Common myeloid progenitor, CD34-positive (primary cell): Measurements from ENCODE around the gene NUP85.
"Not testable (repeated sequence)": the region's sequence is repeated elsewhere in the genome, so short reads cannot be mapped to it uniquely, and the experiment has no call there.

ENCODE experiments used
- CTCF ChIA-PET: fragments of 350-600 bp; sonication (Branson Sonifier 250); formaldehyde crosslinking; loops from one replicate; lab custom pipeline; 2021; ENCODE audit warnings: antibody characterized with exemption; lab: Charles Lee
- POLR2A ChIA-PET: fragments of 350-600 bp; sonication (Branson Sonifier 250); formaldehyde crosslinking; loops from one replicate; lab custom pipeline; 2021; ENCODE audit warnings: antibody characterized with exemption; lab: Charles Lee
- DNase-seq, 3 donors: peaks; one replicate each; pipeline versions ENCODE4 v3.0.0 to v3.0.0-alpha.2; 2013
- H3K27ac ChIP-seq, 2 experiments: 1 replicate in 1 of 2; 2 replicates in 1 of 2; pipeline ENCODE4 v1.7.0; 2013; ENCODE audit warnings: inconsistent platforms in 2 of 2, low read length in 2 of 2, mild to moderate bottlenecking in 2 of 2, low read depth in 1 of 2, moderate library complexity in 1 of 2; ENCODE audit not compliant: severe bottlenecking in 2 of 2, insufficient read depth in 1 of 2, poor library complexity in 1 of 2
- H3K27me3 ChIP-seq, 5 experiments: replicated peaks in 2 of 5; 1 replicate in 3 of 5; 2 replicates in 2 of 5; pipeline versions ENCODE4 v1.6.1 to v1.7.0; 2013; ENCODE audit warnings: low read length in 4 of 5, mild to moderate bottlenecking in 2 of 5, moderate library complexity in 2 of 5, inconsistent platforms in 1 of 5; ENCODE audit not compliant: insufficient read depth in 5 of 5, control insufficient read depth in 4 of 5
- H3K36me3 ChIP-seq, 4 experiments: 1 replicate in 2 of 4; 2 replicates in 2 of 4; pipeline versions ENCODE4 v1.6.1 to v1.7.0; 2013; ENCODE audit warnings: low read length in 3 of 4, control low read depth in 1 of 4, mild to moderate bottlenecking in 1 of 4; ENCODE audit not compliant: control insufficient read depth in 4 of 4, insufficient read depth in 4 of 4
- H3K4me1 ChIP-seq, 4 experiments: 1 replicate in 3 of 4; 2 replicates in 1 of 4; pipeline versions ENCODE4 v1.6.1 to v1.7.1; 2013; ENCODE audit warnings: low read length in 3 of 4, mild to moderate bottlenecking in 3 of 4, control low read depth in 1 of 4, inconsistent platforms in 1 of 4, moderate library complexity in 1 of 4; ENCODE audit not compliant: control insufficient read depth in 4 of 4, insufficient read depth in 4 of 4; ENCODE audit errors: control extremely low read depth in 1 of 4
- H3K4me3 ChIP-seq, 7 experiments: 1 replicate in 4 of 7; 2 replicates in 3 of 7; pipeline versions ENCODE4 v1.5.1 to v1.7.0; 2013; ENCODE audit warnings: mild to moderate bottlenecking in 7 of 7, low read length in 6 of 7, moderate library complexity in 6 of 7, inconsistent platforms in 2 of 7, low read depth in 2 of 7, control low read depth in 1 of 7; ENCODE audit not compliant: insufficient read depth in 4 of 7, control insufficient read depth in 1 of 7; ENCODE audit errors: extremely low read depth in 1 of 7
- H3K9me3 ChIP-seq, 5 experiments: 1 replicate in 4 of 5; 2 replicates in 1 of 5; pipeline versions ENCODE4 v1.6.1 to v1.7.1; 2013; ENCODE audit warnings: low read length in 4 of 5, mild to moderate bottlenecking in 2 of 5, inconsistent platforms in 1 of 5, low read depth in 1 of 5, moderate library complexity in 1 of 5; ENCODE audit not compliant: control insufficient read depth in 4 of 5, insufficient read depth in 2 of 5; ENCODE audit errors: control extremely low read depth in 1 of 5
- WGBS: methylation state at CpG from one replicate; pipeline ENCODE4 v1.1.5; 2013; ENCODE audit not compliant: insufficient coverage; 5-methylcytosine and 5-hydroxymethylcytosine counted together

Gene NUP85

GRCh38 chr17:75280189-75280588 is 74.7 kb downstream of the NUP85 start:
- H3K4me1 ChIP-seq, H3K27ac ChIP-seq, H3K4me3 ChIP-seq, H3K9me3 ChIP-seq, DNase-seq, H3K27me3 ChIP-seq, CTCF ChIA-PET, POLR2A ChIA-PET: not testable (repeated sequence)
- WGBS: 90% methylated on average over 2 of the region's 4 CpGs
- H3K36me3 ChIP-seq: peaks cover 5 to 54% (median 34%) of the 10 kb centered on the region in 4 experiments

GRCh38 chr17:75285123-75285522 is 79.6 kb downstream of the NUP85 start:
- Histone ChIP-seq H3K4me1 (peaks cover 6 to 26% (median 11%) of the 10 kb centered on the region in 4 experiments), H3K9me3 (no peaks in the 10 kb centered on the region), H3K27ac (no peak overlapping the region), H3K27me3 (no peaks in the 10 kb centered on the region), H3K4me3 (no peak overlapping the region), H3K36me3 (peaks cover 6 to 50% (median 29%) of the 10 kb centered on the region in 4 experiments)
- CTCF ChIA-PET: interaction anchor here (0.6 to 2.3 kb wide), 5 partner anchors 9 to 127 kb away, joined by 3 to 10 read pairs (median 3); partner anchors contain the start of gene MIF4GD
- DNase-seq: no peak
- WGBS: 95% methylated on average over 6 of the region's 6 CpGs
- POLR2A ChIA-PET: no interaction called here
